ENCODE measurements around the gene ACAP3.
A peak's percentile ranks its signal among the peaks of the same experiment; 100 is the strongest.

The ACAP3 gene

GRCh38 chr1:1325288-1326074 lies 17.8 kb upstream of the ACAP3 start:
- H3K4me3 ChIP-seq (ENCODE audit: low read depth, low read length), result peak overlapping the region; percentile 83
- TF ChIP-seq CTCF (IDR thresholded peaks at IDR 0.05; ENCODE audit: low read depth, low read length), result no peak

- TF ChIP-seq CTCF (IDR thresholded peaks at IDR 0.05; ENCODE audit: low read depth, low read length), result no peak
- peak within 1 kb of the TSS; percentile 83 for H3K4me3 ChIP-seq (ENCODE audit: low read depth, low read length)
These were observed 17.0 kb upstream of the ACAP3 start, which contains the start of the genes CPTP and INTS11 for GRCh38 chr1:1324524-1325287. Gene CPTP (plus strand): TSS chr1:1324802. CDS start chr1:1326911, 2,109 bp downstream. Gene INTS11 (minus strand): TSS chr1:1324660. CDS start chr1:1324608, 52 bp downstream.

GRCh38 chr1:1324084-1324523 lies 16.4 kb upstream of the ACAP3 start:
- H3K4me3 ChIP-seq (ENCODE audit: low read depth, low read length), result peak overlapping the region; percentile 83
- TF ChIP-seq CTCF (IDR thresholded peaks at IDR 0.05; ENCODE audit: low read depth, low read length), result no peak

- no peak overlapping the region for H3K4me3 ChIP-seq (ENCODE audit: low read depth, low read length)
- TF ChIP-seq CTCF (IDR thresholded peaks at IDR 0.05; ENCODE audit: low read depth, low read length), result no peak
These were observed 15.2 kb upstream of the ACAP3 start for GRCh38 chr1:1322952-1323351.

DNA sequence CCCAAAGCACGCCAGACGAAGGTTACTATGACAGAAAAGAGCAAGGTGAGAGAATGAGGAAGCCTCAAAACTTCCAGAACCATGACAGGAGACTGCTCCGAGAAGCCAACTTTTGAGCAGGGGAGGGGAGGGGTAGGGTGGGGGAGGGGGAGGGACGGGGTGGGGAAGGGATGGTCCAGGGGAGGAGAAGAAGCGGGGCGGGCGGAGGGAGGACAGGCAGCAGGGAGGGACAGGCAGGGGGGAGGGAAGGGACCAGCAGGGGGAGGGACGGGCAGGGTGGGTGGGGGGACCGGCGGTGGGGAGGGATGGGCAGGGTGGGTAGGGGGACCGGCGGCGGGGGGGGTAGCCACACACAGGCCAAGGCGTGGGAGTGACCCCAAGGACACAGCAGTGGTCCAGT lies 14.7 kb upstream of the ACAP3 start:
- TF ChIP-seq CTCF (IDR thresholded peaks at IDR 0.05; ENCODE audit: low read depth, low read length), result no peak
- H3K4me3 ChIP-seq (ENCODE audit: low read depth, low read length), result no peak overlapping the region

GRCh38 chr1:1321477-1321876 lies 13.7 kb upstream of the ACAP3 start:
- no peak for TF ChIP-seq CTCF (IDR thresholded peaks at IDR 0.05; ENCODE audit: low read depth, low read length)
- H3K4me3 ChIP-seq (ENCODE audit: low read depth, low read length), result no peak overlapping the region
